ENCODE results near the gene XK. TPM values are rescaled to one million over a fixed set of nuclear protein-coding genes. Genes with fewer than 3 reads are reported as not detected.

XK gene
- total and polyA plus RNA-seq, 2 experiments from 2014 or later, result 0.29 to 1.5 TPM

DNA sequence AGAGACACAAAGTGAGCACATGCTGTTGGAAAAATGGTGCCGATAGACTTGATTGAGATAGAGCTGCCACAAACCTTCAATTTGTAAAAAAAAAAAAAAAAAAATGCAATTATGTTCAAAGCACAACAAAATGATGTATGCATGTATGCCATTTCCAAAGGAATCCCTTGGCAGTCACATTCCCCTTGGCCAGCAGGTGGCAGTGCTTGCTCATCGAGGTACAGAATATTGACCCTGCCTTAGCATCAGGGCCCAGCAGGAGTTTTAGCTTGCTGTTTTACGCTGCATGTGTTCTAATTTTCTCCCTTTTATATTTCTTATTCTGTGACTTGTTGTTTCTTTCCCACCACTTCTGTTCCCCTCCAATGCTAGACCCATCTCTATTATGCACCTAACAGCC is 59.8 kb downstream of the XK start:
- Mint-ChIP-seq H3K9me3 (no peaks in the 10 kb centered on the region), H3K27me3 (ENCODE audit: insufficient read depth, low read depth, poor library complexity) (peaks cover 3% of the 10 kb centered on the region), H3K27ac (no peak overlapping the region), H3K4me1 (no peaks in the 10 kb centered on the region), H3K4me3 (no peak overlapping the region), H3K36me3 (ENCODE audit: low read depth) (no peaks in the 10 kb centered on the region)
- Histone ChIP-seq H3K36me3 (ENCODE audit: insufficient read depth) (no peaks in the 10 kb centered on the region), H3F3A (replicated peaks; ENCODE audit: low read depth) (no peaks in the 10 kb centered on the region), H2AFZ (no peak overlapping the region), H3K4me2 (no peak overlapping the region), H3K27me3 (ENCODE audit: insufficient read depth) (no peaks in the 10 kb centered on the region), H3K4me1 (ENCODE audit: insufficient read depth) (no peaks in the 10 kb centered on the region), H4K20me1 (replicated peaks; ENCODE audit: insufficient read depth) (no peaks in the 10 kb centered on the region), H3K27ac (ENCODE audit: low read depth) (no peak overlapping the region), H3K9me2 (ENCODE audit: insufficient read depth) (no peaks in the 10 kb centered on the region), H3K79me2 (replicated peaks; ENCODE audit: insufficient read depth) (no peaks in the 10 kb centered on the region), H3K4me3 (no peak overlapping the region)
- TF ChIP-seq POLR2AphosphoS5 (IDR thresholded peaks at IDR 0.05; ENCODE audit: low read depth) (no peak), ETS1 (IDR thresholded peaks at IDR 0.05) (no peak), EZH2 (IDR thresholded peaks at IDR 0.05; ENCODE audit: low read depth, unreplicated experiment) (no peak), EZH2phosphoT487 (IDR thresholded peaks at IDR 0.05; ENCODE audit: unreplicated experiment) (no peak), CREB1 (CRISPR knock-in tag; IDR thresholded peaks at IDR 0.05; ENCODE audit: low read depth) (no peak), ZNF331 (CRISPR knock-in tag; IDR thresholded peaks at IDR 0.05; ENCODE audit: low read depth) (no peak), JUNB (IDR thresholded peaks at IDR 0.05; ENCODE audit: unreplicated experiment) (no peak)
- TF ChIP-seq, protein P1, sequence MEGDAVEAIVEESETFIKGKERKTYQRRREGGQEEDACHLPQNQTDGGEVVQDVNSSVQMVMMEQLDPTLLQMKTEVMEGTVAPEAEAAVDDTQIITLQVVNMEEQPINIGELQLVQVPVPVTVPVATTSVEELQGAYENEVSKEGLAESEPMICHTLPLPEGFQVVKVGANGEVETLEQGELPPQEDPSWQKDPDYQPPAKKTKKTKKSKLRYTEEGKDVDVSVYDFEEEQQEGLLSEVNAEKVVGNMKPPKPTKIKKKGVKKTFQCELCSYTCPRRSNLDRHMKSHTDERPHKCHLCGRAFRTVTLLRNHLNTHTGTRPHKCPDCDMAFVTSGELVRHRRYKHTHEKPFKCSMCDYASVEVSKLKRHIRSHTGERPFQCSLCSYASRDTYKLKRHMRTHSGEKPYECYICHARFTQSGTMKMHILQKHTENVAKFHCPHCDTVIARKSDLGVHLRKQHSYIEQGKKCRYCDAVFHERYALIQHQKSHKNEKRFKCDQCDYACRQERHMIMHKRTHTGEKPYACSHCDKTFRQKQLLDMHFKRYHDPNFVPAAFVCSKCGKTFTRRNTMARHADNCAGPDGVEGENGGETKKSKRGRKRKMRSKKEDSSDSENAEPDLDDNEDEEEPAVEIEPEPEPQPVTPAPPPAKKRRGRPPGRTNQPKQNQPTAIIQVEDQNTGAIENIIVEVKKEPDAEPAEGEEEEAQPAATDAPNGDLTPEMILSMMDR (conservative IDR thresholded peaks at IDR 0.05; ENCODE audit: low read depth in 2 of 2), result peak; percentile 66 to 86
- TF ChIP-seq, protein P2, sequence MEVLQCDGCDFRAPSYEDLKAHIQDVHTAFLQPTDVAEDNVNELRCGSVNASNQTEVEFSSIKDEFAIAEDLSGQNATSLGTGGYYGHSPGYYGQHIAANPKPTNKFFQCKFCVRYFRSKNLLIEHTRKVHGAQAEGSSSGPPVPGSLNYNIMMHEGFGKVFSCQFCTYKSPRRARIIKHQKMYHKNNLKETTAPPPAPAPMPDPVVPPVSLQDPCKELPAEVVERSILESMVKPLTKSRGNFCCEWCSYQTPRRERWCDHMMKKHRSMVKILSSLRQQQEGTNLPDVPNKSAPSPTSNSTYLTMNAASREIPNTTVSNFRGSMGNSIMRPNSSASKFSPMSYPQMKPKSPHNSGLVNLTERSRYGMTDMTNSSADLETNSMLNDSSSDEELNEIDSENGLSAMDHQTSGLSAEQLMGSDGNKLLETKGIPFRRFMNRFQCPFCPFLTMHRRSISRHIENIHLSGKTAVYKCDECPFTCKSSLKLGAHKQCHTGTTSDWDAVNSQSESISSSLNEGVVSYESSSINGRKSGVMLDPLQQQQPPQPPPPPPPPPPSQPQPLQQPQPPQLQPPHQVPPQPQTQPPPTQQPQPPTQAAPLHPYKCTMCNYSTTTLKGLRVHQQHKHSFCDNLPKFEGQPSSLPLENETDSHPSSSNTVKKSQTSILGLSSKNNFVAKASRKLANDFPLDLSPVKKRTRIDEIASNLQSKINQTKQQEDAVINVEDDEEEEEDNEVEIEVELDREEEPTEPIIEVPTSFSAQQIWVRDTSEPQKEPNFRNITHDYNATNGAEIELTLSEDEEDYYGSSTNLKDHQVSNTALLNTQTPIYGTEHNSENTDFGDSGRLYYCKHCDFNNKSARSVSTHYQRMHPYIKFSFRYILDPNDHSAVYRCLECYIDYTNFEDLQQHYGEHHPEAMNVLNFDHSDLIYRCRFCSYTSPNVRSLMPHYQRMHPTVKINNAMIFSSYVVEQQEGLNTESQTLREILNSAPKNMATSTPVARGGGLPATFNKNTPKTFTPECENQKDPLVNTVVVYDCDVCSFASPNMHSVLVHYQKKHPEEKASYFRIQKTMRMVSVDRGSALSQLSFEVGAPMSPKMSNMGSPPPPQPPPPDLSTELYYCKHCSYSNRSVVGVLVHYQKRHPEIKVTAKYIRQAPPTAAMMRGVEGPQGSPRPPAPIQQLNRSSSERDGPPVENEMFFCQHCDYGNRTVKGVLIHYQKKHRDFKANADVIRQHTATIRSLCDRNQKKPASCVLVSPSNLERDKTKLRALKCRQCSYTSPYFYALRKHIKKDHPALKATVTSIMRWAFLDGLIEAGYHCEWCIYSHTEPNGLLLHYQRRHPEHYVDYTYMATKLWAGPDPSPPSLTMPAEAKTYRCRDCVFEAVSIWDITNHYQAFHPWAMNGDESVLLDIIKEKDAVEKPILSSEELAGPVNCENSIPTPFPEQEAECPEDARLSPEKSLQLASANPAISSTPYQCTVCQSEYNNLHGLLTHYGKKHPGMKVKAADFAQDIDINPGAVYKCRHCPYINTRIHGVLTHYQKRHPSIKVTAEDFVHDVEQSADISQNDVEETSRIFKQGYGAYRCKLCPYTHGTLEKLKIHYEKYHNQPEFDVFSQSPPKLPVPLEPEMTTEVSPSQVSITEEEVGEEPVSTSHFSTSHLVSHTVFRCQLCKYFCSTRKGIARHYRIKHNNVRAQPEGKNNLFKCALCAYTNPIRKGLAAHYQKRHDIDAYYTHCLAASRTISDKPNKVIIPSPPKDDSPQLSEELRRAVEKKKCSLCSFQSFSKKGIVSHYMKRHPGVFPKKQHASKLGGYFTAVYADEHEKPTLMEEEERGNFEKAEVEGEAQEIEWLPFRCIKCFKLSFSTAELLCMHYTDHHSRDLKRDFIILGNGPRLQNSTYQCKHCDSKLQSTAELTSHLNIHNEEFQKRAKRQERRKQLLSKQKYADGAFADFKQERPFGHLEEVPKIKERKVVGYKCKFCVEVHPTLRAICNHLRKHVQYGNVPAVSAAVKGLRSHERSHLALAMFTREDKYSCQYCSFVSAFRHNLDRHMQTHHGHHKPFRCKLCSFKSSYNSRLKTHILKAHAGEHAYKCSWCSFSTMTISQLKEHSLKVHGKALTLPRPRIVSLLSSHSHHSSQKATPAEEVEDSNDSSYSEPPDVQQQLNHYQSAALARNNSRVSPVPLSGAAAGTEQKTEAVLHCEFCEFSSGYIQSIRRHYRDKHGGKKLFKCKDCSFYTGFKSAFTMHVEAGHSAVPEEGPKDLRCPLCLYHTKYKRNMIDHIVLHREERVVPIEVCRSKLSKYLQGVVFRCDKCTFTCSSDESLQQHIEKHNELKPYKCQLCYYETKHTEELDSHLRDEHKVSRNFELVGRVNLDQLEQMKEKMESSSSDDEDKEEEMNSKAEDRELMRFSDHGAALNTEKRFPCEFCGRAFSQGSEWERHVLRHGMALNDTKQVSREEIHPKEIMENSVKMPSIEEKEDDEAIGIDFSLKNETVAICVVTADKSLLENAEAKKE (CRISPR knock-in tag; IDR thresholded peaks at IDR 0.05), result no peak
- ATAC-seq, result peak; percentile 66
- peak; percentile 59 for DNase-seq (ENCODE audit: low spot score)

Data from GM23338 (cell line).